NOMO-1 treated with dmso at 0.1 percent for 144 hours (cell line): ENCODE results near the gene BLOC1S3.
A peak's percentile ranks its signal among the peaks of the same experiment; 100 is the strongest.

Experiments
- DNase-seq: peaks from one replicate; lab custom pipeline; 2025; ENCODE audit not compliant: unreplicated experiment; lab: John Stamatoyannopoulos, UW

Gene BLOC1S3

DNA sequence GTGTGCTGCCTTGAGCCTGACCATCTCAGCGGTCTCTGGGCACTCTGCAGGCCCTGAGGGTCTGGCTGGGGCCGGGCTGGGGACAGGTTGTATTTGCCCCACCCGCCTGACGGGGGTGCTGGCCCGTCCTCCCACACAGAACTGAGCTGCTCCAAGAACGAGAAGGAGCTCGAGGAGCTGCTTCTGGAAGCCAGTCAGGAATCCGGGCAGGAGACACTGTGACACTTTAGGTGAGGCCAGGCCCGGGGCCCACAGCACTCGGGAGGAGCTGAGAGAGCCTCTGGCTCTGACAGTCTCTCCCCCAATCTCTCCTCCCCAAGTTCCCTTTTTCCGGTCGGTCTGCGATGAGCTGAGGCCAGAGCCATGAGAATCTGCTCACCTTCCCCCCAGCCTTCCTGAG is 32.3 kb upstream of the BLOC1S3 start:
- DNase-seq = no peak

DNA sequence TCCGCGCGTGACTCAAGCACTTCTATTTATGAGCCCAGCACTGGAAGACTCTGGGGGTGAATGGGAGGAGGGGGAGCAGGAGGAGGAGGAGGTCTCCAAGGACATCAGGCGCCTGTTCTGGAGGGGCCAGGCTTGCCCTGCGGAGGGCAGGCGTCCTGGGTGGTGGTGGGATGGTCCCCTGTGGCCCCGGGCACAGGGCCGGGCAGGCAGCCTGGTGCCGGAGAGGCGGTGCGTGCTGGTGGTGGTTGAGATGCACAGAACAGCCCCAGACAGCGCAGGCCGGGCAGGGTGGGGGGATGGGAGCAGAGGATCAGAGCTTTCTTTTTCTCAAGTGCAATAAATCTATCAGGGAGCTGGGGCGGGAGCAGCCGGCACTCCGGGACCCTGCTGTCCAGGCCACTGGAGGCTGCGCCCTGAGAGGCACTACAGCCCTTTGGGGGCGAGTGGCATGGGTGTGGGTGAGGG is 31.8 kb upstream of the BLOC1S3 start:
- no peak for DNase-seq

DNA sequence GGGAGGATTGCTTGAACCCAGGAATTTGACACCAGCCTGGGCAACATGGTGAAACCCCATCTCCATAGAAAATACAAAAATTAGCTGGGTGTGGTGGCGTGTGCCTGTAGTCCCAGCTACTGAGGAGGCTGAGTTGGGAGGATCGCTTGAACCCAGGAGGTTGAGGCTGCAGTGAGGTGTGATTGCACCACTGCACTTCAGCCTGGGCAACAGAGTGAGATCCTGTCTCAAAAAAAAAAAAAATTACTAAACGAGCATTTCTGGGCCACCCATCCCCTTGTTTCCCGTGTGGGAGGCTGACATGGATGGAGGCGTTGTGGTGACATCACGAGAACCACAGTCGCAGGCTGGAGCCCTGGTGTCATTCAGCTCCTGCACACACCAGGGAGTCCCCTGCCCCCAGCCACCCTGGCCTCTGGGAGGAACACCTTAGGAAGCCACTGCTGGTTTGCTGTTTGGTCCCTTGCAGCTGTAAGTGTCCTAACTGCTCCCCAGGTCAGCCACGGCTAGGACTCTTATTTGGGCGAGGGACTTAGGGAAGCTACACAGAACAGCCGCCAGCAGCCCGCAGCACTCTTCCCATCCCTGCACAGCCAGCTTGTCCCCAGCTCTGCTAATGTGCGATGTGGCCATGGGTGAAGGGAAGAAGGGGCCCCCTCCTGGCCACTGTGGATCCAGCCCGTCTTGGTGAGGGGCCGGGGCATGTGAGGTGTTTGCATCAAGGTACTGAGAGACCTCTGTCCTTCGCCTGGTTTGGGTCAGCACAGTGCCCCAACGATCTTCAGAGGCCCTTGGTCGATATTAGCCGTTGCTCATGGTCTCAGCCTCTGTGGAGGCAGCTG is 30.5 kb upstream of the BLOC1S3 start:
- DNase-seq = no peak

DNA sequence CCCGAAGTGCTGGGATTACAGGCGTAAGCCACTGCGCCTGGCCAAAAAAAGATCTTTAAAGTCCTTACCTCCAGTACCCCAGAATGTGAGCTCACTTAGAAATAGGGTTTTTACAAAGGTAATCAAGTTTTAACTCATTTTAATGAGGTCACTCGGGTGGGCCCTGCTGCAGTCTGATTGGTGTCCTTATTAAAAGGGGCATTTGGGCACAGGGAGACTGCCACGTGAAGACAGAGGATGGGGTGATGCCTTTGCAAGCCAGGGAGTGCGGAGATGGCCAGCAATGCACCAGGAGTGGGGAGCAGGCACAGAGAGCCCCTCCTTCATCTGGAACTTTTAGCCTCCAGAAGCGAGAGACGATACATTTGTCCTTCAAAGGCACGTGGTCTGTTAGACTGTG is 29.5 kb upstream of the BLOC1S3 start:
- DNase-seq = no peak

DNA sequence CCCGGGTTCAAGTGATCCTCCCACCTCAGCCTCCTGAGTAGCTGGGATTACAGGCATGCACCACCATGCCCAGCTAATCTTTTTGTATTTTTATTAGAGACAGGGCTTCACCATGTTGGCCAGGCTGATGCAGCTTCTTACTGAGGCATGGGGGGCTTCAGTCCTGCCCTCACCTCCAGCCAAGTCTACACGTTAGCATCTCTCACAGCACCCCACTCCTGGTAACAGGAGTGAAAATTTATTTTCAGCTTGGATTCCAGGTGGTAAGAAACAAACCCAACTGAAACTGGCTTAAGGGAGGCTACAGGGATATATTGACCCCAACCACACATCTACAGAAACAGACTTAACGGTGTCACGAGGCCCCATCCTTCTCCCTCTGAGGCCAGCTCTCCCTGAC is 28.4 kb upstream of the BLOC1S3 start:
- DNase-seq = no peak

DNA sequence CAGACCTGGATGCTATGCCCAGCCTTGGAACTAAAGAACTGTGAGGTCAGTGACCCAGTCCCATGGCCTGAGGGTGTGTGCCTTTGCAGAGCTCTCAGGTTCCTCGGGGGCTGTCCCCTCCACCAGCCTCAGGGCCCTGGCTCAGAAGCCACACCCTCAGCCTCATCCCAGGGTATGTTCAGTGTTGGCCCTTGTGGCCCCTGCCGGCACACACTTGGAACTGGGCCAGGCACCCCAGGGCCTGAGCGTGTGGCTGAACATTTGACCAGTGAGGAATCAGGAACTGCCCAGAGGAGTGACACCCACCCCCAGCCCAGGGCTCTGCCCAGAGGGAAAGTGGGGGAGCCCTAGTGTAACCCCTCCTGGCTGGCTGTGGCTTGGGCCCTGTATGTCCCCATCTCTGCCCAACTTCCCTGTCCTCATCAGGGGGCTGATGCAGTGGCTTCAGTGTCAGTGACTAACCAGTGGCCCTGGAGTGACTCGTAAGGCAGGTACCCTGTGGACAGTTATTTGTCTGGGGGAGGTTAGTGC is 27.8 kb upstream of the BLOC1S3 start:
- DNase-seq = no peak

DNA sequence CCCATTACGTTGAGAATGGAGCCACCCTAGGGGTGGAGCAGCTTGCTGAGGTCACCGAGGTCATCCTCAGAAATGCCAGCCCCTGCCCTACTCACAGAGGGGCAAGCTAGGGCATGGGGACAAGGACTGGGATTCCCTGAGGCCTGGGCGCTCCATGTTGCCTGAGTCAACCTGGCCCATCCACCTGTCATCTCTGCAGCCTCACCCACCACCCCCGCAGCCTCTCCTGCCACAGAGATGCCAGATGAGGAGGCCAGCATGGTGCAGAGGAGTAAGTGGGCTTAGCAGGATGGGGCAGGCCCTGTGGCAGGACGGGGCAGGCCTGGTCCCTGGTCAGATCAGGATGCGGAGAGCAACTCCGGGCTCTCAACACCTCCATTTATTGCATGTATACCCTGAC is 27.3 kb upstream of the BLOC1S3 start:
- DNase-seq = no peak

DNA sequence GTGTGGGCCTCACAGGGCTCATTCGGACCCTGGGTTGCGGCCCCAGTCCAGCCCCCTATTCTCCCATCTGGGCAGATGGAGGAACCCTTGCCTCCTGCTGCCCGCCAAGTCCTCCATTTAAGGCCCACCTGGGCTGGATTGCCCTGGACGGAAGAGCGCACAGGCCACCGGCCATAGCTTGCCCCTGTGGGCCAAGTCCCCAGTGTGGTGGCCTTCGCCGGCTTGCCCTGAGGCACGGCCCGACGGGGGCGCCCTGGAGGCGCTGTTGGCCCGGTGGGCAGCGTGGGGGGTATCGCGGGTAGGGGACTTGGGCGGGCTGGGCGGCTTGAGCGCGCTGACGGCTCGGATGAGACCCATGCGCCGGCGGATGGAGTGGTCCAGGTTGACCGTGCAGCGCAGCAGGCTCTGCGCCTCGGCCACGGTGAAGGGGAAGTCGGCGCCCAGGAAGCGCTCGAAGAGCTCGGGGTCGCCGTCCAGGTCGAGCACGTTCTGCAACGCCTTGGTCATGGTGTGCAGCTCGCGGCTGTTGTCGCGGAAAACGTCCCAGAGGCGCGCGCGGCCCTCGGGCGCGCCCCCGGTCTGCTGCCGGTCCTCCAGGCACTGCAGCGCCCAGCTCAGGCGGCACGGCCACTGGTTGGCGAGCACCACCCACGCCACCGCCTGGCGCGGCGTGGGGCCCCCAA is 26.6 kb upstream of the BLOC1S3 start:
- no peak for DNase-seq

DNA sequence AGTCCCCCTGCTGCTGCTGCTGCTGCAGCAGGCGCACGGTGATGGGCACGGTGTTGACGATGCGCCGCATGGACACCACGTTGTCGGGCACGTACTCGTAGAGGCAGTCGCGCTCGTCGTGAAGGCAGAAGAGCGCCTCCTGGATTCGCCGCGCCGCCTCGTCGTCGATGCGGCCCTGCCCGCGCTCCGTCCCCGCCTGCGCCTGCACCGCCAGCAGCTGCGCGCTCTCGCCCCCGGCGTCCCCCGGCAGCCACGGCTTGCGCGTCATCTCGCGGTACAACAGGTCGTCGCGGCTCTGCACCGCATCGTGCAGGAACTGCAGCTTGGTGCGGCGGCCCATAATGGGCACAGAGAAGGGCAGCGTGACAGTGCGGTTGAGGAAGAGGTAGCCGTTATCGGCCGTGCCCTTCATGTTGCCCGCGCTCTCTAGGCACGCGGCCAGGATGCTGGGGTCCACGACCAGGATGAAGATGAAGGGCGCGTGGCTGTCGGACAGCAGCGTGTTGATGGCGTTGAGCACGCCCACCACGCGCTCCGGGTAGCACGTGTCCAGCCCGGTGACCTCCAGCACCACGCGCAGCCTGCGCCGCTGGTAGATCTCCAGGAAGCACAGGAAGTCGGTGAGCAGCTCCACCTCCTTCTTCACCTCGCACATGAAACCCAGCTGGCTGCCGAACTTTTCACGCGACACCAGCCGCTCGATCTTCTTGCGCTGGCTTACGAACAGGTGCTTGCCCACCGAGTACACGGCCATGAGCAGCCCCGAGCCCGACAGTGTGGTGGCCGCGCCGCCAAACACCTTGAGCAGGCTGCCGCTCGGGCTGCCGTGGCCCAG is 25.9 kb upstream of the BLOC1S3 start:
- no peak for DNase-seq

DNA sequence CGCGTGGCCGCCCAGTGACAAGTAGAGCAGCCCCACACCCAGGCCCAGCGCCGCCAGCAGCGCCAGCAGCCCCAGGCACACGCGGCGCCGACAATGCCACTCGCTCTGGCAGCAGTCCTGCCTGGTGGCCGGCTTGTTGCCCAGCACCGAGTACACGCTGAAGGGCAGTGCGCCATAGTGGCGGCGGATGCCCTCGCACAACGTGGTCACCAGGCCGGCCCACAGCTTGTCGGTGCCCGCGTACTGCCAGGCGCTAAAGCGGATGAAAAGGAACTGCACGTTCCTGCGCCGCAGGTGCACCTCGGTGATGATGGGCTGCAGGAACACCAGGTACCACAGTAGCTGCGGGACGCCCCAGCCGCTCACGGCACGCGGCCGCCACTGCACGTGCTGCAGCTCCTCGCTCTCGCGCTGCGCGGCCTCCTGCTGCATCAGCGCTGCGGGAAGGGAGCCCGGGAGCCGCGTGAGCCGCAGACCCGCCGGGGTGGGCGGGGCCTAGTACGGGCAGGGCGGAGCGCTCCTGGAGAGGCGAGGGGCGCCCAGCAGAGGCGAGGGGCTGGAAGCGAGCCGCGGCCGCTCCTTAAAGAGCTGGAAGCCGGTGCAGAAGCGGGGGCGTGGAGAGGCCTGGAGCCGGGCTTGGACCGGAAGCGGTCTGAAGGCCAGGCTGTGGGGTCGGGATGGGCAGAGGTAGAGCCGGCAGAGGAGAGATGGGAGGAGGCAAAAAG is 25.1 kb upstream of the BLOC1S3 start:
- no peak for DNase-seq

DNA sequence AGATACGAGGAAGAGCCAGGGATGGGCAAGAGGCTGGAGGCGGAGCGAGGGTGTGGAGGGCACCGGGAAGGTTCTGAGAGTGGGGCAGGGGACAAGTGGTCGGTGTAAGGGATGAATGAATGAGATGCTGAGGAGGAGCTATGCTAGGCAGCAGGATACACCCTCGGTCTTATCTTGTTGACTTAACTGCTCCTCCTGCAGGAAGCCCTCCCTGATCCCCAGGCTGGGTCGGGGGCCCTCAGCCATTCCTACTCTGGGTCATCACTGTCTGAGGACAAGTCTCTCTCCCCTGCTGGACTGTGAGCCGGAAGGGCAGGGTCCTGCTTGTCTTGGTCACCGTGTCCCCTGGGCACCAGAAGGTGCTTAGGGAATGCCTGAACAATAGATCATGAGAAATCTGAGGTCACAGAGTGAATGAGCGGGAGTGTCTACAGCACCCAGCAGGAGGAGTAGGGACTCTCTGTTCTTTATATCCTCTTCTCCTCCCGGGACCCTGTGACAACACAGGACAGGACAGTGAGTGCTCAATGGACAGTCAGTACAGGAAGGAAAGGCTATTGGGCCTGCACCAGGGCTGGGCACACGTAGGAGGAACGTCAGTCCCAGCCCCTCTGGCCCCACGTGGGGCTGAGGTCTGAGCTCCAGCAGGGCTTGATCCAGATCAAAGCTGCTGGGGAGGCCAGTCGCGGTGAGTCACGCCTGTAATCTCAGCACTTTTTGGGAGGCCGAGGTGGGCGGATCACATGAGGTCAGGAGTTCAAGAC is 24.3 kb upstream of the BLOC1S3 start:
- DNase-seq = peak; percentile 12

DNA sequence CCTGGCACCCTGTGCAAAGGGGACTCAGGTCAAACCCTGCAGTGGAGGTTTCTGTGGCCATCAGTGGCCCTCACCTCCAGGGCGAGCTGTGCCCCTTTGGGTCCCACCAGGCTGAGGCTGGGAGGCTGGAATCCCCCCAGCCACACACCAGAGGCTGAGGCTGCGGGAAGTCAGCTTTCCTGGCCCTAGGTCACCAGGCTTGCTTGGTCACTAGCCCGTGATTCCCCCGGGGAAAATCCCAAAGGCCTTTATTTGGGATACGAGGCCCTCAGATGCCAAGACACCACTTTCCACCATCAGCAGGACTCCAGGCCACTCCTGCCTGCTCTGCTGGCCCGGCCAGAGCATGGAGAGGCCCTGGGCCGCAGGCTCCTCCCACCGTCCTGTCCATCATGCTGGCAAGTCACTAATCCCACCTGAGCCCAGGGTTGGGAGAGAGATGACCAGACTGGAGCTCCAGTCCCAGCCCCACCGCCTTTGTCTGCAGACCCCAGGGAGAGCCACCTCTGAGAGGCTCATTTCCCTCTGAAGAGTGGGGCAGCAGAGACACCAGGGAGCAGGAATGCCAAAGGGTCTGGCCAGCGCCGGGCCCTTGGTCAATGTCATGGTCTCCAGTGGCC is 22.5 kb upstream of the BLOC1S3 start:
- no peak for DNase-seq

DNA sequence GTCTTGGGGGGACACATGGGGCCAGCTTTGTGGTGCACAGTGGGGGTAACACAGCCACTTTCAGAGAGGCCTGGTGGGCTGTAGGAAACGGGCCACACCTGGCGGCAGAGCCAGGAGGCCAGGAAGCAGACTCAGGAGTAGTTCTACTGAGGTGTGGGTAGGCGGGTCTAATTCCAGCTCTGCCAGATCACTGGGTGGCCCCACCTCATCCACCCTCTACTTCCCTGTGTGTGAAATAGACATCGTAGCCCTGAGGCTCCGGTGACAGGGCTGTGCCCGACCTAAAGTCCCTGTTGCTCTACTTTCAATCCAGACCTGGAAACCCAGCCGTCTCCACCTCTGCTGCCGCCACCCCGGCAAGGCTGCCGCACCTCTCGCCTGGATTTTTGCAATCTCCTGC is 21.8 kb upstream of the BLOC1S3 start:
- DNase-seq = no peak

DNA sequence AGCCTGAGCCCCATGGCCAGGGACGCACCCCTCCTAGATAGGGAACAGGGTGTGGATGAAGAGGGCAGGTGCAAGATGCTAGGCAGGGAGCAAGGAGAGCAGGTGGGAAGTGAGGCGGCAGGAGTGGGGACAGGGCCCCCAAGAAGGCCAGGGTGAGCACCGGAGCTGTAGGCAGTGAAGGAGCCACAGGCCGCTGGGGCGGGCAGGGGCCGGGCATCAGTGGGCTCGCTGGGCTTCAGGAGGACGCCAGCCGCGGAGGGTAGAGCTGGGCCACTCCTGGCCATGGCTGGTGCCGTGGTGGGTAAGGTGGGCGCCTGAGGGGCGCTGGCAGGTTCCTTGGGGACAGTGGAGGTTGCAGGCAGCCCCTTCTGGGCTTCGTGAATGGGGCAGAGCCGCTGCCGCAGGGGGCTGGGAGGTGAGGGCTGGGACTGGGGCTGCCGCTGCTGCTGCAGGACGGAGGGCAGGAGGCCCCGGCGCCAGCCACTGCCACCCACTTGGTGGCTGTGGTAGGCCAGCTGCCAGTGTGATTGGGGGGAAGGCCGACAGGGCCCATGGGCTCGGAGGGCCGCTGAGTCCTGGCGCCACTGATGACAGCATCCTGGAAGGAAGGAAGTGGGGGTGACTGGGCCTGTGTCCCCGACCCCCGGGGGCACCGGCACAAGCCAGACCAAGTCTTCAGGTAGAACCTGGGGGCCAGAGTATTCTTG is 19.9 kb upstream of the BLOC1S3 start:
- DNase-seq = no peak

DNA sequence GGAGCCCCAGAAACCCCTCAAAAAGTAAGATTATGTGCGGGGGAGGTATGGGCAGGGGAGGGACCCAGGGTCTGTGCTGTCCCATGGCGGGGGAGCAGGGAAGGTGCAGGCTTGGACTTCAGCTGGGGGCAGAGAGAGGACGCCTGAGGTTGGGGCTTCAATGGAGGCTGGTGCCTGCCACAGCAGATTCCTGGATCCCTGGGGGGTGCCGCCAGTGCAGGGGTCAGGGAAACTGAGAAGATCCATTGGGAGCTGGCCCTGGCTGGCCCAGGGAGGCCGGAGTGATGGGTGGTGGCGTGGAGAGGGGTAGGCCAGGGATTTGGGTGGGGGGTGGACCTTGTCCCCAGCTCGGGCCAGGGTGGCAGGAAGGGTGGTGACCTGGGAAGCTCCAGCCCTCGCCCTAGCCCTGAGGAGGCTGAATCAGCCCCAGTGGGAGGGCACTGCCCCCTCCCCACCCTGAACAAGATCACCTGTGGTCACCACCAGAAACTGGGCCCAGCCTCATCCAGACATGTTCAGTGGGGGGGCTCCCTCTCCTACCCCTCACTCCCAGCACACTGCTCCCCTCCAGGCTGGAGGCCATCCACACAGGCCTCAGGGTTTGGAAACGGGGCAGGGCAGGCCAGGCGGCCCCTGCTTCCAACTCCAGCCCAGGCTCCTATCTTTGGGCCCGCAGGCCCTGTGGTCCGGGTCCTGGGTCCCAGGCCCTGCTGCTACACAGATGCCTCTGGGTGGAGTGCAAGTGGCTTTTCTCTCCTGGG is 19.2 kb upstream of the BLOC1S3 start:
- no peak for DNase-seq

DNA sequence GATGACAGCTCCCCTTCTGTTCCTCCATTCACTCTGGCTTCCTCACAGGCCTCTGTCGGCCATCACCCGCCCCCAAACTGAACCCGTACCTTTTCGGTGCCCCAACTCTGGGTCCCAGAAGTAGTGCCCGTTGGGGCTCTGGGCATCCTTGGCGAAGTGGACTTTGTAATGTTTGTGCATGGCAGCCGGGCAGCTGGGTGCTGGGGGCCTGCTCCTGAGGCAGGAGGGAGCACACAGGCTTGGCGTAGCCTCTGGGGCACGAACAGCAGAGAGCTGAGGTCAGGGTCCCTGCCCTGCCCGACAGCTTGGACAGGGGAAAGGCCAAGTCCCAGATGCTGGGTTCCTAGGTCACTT is 18.6 kb upstream of the BLOC1S3 start:
- DNase-seq = no peak

DNA sequence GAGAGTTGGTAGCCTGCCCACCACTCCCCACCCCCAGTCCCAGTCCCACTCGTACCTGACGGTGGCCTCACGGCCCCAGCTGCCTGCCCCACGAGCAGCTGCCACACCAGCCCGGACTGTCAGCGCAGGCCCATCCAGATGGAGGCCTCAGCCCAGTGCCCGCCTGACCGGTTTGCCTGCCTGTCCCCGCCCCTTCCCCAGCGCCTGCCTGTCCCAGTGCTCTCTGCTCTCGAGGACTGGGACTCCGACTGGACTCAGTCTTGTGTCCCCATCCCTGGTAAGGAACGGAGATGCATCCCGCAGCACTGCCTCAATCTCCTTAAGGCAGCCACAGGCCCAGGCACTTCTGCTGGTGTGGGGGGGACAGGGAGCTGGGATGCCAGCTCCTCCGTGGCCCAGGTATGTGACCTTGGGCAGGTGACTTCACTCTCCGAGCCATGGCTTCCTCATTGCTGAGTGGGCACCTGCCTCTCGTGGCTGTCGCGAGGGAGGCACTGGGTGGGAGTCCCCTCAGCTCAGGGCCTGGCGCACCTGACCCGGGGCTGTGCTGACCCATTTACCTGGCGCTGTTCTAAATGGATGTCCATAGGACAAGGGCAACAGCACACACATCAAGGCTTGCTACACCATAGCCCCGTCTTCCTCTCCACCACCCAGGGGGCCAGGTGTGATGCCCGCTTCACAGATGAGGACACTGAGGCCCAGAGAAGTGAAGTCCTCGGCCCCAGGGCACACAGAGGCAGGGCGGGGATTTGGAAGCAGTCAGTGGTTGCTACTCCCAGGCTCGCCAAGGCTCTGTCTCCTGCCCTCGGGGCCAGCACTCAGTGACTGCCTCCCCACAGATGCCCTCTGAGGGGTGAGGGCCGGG is 17.5 kb upstream of the BLOC1S3 start, which contains the start of gene NKPD1:
Gene NKPD1, minus strand, starts transcription at position 113 of the 868 bp plus-strand sequence. CDS start 832 bp downstream, outside the sequence.
- DNase-seq = no peak
